HG02973 (cell line): ENCODE measurements around the gene SERPINA4.

Source experiments
- ATAC-seq: cut with Tn5 transposase; IDR thresholded peaks from one replicate; pipeline ENCODE4 v1.9.1; 2021; ENCODE audit warnings: moderate library complexity; ENCODE audit not compliant: unreplicated experiment

The SERPINA4 gene

GRCh38 chr14:94560751-94561655 lies at the start of gene SERPINA4:
Gene SERPINA4 (plus strand): TSS chr14:94561442. CDS start chr14:94563483, 2,041 bp downstream.
- ATAC-seq: no peak

GRCh38 chr14:94514351-94514750 lies 46.9 kb upstream of the SERPINA4 start:
- no peak for ATAC-seq

GRCh38 chr14:94515426-94515825 lies 45.8 kb upstream of the SERPINA4 start:
- no peak for ATAC-seq

GRCh38 chr14:94515856-94516255 lies 45.4 kb upstream of the SERPINA4 start:
- no peak for ATAC-seq

GRCh38 chr14:94517248-94517640 lies 44.0 kb upstream of the SERPINA4 start:
- no peak for ATAC-seq

- ATAC-seq: no peak
Measured at GRCh38 chr14:94517641-94518257, 43.5 kb upstream of the SERPINA4 start.

GRCh38 chr14:94521375-94522114 lies 39.7 kb upstream of the SERPINA4 start:
- no peak for ATAC-seq

GRCh38 chr14:94522115-94522724 lies 39.0 kb upstream of the SERPINA4 start:
- no peak for ATAC-seq

- no peak for ATAC-seq
Measured at GRCh38 chr14:94523265-94523664, 38.0 kb upstream of the SERPINA4 start.

GRCh38 chr14:94524093-94524492 lies 37.1 kb upstream of the SERPINA4 start:
- ATAC-seq: no peak

GRCh38 chr14:94531187-94531586 lies 30.1 kb upstream of the SERPINA4 start:
- ATAC-seq: no peak

- ATAC-seq: no peak
Measured at GRCh38 chr14:94532447-94532846, 28.8 kb upstream of the SERPINA4 start.

GRCh38 chr14:94535506-94535905 lies 25.7 kb upstream of the SERPINA4 start:
- ATAC-seq: no peak

- ATAC-seq: no peak
Measured at GRCh38 chr14:94536836-94537235, 24.4 kb upstream of the SERPINA4 start.

GRCh38 chr14:94538070-94538740 lies 23.0 kb upstream of the SERPINA4 start:
- no peak for ATAC-seq

- ATAC-seq: no peak
Measured at GRCh38 chr14:94539181-94539580, 22.1 kb upstream of the SERPINA4 start.

- ATAC-seq: no peak
Measured at GRCh38 chr14:94540031-94540794, 21.0 kb upstream of the SERPINA4 start.

- no peak for ATAC-seq
Measured at GRCh38 chr14:94541234-94541975, 19.8 kb upstream of the SERPINA4 start.
